ENCODE results near the gene GNG14.
A peak's percentile ranks its signal among the peaks of the same experiment; 100 is the strongest.
"Not testable (repeated sequence)": the region's sequence is repeated elsewhere in the genome, so short reads cannot be mapped to it uniquely, and the experiment has no call there.

Gene GNG14

DNA sequence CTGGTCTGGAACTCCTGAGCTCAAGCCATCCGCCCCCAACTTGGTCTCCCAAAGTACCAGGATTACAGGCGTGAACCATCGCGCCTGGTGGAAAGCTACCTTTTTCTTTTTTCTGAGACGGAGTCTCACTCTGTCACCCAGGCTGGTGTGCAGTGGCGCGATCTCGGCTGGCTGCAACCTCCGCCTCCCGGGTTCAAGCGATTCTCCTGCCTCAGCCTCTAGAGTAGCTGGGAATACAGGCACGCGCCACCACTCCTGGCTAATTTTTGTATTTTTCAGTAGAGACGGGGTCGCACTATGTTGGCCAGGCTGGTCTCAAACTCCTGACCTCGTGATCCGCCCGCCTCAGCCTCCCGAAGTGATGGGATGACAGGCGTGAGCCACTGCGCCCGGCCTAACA is 9.6 kb downstream of the GNG14 start:
- DNase-seq = not testable (repeated sequence)

GRCh38 chr19:12698138-12698537 is 10.3 kb downstream of the GNG14 start:
- no peak for DNase-seq

DNA sequence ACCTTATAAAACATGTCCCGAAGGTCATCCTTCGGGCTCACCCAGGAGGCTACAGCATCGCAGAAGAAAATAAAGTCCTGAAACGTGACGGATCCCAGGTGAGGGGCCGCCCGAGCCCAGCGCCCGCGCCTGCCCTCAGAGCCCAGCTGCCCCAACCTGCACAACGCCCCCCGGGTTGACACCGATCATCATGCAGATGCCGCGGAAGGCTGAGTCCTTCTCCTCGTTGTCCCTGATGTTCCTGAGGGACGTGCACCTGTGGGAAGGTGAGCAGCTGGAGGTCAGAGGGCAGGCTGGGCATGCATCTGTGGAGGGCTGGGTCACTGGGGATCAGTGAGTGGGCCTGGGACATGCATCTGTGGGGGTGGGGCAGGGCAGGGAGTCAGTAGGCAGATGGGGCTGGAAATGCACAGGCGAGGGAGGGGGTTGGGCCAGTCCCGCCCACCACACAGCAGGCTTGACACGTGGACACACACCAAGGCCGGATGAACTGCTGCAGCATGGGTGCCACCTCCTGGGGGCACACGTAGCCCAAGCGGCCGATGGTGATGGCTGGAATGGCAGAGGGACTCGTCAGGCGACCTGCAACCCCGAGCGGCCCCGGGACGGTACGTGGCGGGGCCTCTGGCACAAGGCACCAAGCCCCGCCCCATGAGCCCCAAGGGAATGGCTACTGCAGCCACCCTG is 13.9 kb downstream of the GNG14 start:
- DNase-seq = no peak

- peak; percentile 33 for DNase-seq
These were observed 15.2 kb downstream of the GNG14 start for GRCh38 chr19:12703046-12703445.

DNA sequence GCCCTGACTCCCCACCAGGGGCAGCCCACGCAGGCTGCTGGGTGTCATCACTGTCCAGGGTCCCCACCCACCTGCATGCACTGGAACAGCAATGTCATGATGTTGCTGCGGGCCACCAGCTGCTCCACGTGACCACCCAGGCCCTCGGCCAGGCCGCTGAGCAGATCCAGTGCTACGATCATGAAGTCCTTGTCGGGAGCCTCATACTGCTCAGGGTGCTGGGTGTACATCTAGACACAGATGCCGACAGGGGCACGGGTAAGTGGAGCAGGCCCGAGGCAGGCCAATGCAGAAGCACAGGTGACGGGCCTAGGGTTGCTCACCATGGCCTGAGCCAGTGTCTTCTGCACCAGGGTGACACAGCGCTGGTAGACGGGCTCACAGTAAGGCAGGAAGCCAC is 17.4 kb downstream of the GNG14 start:
- DNase-seq = no peak

DNA sequence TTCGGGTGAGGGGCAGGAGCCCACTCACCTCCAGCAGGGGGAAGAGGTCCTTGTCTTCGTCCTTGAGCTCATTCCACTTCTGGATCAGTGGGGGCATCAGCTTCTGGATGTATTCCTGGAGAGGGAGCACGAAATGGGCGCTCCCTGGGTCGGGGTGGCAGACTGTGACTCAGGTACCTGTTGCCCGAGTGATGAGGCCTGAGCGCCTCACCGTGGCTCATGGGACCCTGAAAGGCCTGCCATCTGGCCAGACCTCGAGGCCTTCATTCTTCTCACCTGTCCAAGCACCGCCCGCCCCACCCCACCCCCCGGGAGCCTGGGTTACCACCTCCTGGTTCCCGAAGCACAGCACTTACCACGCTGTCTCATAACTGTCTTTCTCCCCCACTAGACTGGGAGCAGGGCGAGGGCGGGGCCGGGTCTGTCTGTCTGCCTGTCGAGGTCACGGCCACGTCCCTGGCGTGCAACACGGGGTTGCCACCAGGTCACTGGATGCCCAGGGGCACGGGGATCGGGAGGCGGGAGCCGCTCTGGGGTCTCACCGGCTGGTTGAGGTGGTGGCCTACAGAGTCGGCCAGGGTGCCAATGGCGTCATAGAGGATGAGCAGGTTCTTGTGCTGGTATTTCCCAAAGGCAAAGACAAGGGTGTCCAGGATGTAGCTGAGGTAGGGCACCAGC is 18.0 kb downstream of the GNG14 start:
- no peak for DNase-seq

DNA sequence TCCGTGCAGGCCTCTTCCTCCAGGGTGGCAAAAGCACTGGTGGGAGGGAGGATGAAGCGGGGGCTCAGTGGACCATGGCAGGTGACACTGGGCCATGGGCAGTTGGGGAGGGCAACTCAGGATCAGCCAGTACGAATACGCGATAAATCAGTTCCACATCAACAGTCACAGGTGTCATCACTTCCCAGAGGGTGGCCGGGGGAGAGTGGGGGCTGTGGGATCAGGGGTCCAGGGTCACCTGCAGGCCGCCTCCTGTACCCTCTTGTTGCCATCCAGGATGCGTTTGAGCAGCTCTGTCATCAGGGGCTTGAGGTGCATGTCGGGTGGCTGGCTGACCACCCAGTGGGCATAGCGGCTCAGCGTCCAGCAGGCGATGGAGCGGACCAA is 18.5 kb downstream of the GNG14 start:
- DNase-seq = no peak

DNA sequence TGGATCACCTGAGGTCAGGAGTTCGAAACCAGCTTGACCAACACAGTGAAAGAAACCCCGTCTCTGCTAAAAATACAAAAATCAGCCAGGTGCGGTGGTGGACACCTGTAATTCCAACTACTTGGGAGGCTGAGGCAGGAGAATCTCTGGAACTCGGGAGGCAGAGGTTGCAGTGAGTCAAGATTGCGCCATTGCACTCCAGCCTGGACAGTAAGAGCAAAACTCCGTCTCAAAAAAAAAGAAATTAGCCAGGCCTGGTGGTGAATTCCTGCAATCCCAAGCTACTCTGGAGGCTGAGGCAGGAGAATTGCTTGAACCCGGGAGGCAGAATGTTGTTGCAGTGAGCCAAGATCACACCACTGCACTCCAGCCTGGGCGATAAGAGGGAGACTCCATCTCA is 20.8 kb downstream of the GNG14 start:
- DNase-seq = no peak

DNA sequence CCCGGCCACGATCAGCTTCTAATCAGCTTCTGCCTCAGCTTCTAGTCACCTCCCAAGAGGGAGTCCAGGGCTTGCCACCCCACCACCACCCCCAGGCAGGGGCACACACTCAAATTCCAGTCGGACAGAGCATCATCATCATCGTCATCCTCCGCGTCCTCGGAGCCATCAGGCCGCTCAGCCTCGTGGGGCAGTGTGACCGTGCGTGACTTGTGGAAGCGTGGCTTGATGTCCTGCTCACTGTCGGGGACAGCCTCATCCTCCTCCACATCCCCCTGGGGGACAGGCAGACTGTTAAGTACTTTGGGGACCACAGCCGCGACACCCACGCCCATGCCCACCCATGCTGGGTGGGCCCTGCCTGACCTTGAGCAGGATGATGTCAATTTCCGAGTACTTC is 23.4 kb downstream of the GNG14 start:
- no peak for DNase-seq

- DNase-seq = not testable (repeated sequence)
These were observed 24.3 kb downstream of the GNG14 start for GRCh38 chr19:12712077-12712476.

- DNase-seq = not testable (repeated sequence)
These were observed 25.5 kb downstream of the GNG14 start for GRCh38 chr19:12713304-12713703.

GRCh38 chr19:12715102-12715501 is 27.3 kb downstream of the GNG14 start:
- DNase-seq = no peak

DNA sequence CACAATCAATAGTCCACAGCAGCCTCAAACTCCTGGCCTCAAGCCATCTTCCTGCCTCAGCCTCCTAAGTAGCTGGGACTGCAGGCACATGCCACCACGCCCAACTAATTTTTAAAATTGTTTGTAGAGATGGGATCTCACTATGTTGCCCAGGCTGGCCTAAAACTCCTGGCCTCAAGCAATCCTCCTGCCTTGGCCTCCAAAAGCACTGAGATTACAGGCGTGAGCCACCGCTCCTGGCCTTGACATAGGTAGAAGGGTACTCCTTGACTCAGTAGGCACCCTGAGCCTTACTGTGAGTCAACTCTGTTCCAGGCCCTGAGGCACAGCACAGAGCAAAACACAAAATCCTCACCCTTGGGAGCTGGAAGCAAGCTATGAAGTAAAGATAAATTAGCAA is 28.1 kb downstream of the GNG14 start:
- DNase-seq = no peak

DNA sequence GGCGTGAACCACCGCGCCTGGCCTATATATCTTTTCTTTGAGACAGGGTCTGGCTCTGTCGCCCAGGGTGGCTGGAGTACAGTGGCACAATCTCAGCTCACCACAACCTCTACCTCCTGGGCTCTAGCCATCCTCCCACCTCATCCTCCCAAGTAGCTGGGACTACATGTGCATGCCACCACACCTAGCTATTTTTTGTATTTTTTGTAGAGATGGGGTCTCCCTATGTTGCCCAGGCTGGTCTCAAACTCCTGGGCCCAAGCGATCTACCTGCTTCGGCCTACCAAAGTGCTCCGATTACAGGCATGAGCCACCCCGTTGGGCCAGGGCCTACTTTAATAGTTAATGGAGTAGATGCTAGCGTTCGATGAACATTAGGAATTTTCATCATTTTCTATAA is 32.5 kb downstream of the GNG14 start:
- DNase-seq = no peak

DNA sequence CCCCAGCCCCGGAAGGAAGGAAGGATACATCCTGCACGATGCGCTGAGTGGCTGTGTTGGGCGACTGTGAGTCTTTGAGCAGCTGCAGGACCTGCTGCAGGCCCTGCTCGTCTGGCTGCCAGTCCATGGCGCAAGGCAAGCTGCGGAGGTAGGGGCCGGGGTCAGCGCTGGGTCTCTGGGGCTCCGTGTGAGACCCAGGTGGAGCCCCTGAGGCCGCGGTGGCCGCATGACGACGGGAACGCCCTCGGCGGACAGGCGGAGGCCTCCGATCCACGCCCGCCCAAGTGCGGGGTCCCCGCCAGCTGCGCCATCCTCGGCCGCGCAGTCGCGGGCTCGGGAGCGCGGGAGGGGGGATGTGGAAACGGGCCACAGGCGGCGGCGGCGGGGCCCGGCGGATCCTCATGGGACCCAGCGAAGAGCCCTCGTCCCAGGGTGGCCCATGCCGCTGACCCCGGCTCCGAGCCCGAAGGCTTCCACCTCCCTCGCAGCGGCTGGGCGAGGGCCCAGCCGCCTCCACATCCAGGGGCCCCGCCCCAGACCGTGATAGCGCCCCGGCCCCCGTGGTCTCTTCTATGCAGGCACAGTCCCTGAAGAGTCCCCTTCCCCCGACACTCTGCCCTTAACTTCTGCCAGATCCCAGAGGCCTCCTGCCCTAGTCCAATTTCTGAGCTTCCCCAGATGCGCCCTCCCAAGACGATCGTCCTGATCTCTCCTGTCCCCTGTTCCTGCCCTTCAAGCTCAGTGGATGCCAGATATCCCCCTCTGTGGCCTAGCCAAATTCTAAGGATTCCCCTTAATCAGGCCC is 33.3 kb downstream of the GNG14 start:
- no peak for DNase-seq

DNA sequence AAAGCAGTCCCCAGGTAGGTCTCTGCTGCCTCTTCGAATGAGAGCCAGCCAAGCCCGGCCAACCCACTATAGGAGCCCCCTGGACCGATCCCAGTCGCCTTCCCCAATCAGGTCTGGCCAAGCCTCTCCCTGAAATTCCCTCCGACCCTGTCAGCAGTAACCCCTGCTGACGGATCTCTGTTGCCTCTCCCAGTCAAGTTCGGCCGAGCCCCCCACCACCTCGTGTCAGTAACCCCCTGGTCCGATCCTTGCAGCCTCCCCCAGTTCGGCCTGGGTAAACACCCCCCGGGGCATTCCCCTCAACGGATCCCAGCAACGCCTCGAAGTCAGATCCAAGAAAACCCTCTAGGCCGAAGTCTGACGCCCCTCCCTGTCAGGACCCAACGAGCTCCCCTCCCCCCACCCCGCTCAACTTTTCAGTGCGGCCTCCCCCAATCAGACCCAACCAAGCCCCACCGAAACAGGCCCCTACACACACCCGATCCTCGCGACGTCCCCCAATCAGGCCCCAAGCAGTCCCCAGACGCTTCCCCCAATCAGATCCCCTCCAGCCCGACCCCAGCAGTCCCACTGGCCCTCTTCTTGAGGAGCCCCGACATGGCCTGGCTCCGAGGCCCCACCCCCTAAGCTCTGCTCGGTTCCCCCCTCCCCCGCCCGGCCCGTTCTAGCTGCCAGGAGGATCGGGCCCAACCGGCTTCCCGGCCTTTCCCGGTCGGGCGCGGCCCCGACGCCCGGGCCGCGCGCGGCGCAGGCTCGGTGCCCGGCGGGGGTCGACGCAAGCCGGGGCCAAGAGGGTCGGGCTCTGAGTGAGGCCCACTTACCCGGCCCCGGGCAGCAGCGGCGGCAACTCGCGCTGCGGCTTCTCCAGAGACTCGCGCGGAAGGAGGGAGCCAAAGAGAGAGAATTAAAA is 34.1 kb downstream of the GNG14 start:
- peak; percentile 51 for DNase-seq

DNA sequence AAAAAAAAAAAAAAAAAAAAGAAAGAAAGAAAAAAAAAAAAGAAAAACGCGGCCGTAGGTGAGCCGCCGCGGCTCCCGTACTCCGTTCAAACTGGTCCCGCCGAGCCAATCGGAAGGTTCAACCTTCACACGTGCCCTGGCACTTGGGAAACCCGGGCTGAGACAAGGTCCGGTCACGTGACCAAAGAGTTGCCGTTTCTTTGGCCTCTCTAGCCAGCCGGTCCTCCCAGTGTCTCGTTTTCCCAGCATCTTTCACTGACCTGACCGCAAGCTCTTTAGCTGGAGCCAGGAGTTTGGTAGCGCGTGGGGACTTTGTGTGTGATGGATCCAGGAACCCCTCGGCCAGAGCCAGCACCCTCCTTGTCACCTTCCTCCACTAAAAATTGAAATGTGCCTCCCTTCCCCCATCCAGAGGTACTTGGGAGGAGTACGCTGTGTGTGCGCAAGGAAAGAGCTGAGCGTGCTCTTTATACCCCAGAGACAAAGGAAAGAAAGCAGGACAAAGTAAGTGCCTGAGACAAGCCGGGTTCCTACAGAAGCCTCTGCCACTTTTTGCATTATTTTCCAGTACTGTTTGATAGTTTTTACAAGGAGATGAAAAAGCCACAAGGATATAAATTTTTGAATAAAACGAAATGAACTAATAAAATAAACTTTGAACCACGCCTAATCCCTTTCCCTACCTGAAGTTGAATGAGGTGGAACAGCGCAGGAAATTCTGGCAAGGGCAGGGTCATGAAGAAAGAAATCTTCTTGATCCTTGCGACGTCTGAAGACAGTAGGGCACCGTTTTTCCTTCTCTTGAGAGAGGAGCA is 35.0 kb downstream of the GNG14 start:
- peak; percentile 99 for DNase-seq

- no peak for DNase-seq
These were observed 35.5 kb downstream of the GNG14 start for GRCh38 chr19:12723381-12723640.

GRCh38 chr19:12723641-12724426 is 36.0 kb downstream of the GNG14 start, which contains the start of gene TNPO2:
Gene TNPO2 (minus strand): TSS chr19:12723932. CDS start chr19:12720977, 2,955 bp downstream.
- DNase-seq = peak; percentile 68

GRCh38 chr19:12725612-12726011 is 37.8 kb downstream of the GNG14 start:
- DNase-seq = not testable (repeated sequence)

DNA sequence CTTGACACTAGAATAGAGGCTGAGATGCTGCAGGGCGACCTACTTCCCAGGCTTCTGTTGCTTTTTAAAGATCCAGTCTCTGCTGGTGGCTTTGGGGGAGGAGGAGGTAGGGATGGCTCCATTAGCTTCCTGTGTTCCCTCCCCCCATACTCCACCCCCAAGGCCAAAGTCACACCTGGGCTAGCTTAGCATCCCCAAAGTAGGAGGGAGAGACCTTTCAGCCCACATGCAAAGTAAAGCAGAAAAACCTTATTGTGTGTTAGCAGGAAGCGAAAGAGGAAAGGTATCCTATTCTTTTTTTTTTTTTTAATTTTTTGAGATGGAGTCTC is 39.2 kb downstream of the GNG14 start:
- no peak for DNase-seq

Data from NCI-H1105 (cell line).